WTC11 (cell line): ENCODE data around the gene RTN4RL1. TPM values are rescaled to one million over a fixed set of nuclear protein-coding genes. Genes with fewer than 3 reads are reported as not detected.

ENCODE experiments used
- ATAC-seq: fragments of 200-7000 bp; cut with Tn5 transposase; 2 replicates; pipeline ENCODE4 v1.10.0; 2021; ENCODE audit warnings: mild to moderate bottlenecking, moderate library complexity
- CTCF ChIA-PET: fragments of 300-600 bp; sonication (Branson Sonifier 250); formaldehyde crosslinking; loops from one replicate; lab custom pipeline; 2021; ENCODE audit warnings: antibody characterized with exemption; lab: Charles Lee
- POLR2A ChIA-PET: fragments of 350-600 bp; sonication (Branson Sonifier 250); formaldehyde crosslinking; loops from one replicate; lab custom pipeline; 2021; ENCODE audit warnings: antibody characterized with exemption; lab: Charles Lee
- DNase-seq: peaks from one replicate; pipeline ENCODE4 v3.0.0; 2021; ENCODE audit warnings: low spot score
- H3K27ac Mint-ChIP-seq: 2 replicates; pipeline ENCODE4 v1.8.0; 2021; ENCODE audit warnings: mixed read lengths
- H3K27me3 Mint-ChIP-seq: 2 replicates; pipeline ENCODE4 v1.8.0; 2021; ENCODE audit warnings: low read depth, mild to moderate bottlenecking, moderate library complexity, mixed read lengths
- H3K36me3 Mint-ChIP-seq: 2 replicates; pipeline ENCODE4 v1.8.0; 2021; ENCODE audit warnings: mixed read lengths
- H3K4me1 Mint-ChIP-seq: 2 replicates; pipeline ENCODE4 v1.8.0; 2022; ENCODE audit warnings: mixed read lengths
- H3K4me3 Mint-ChIP-seq: 2 replicates; pipeline ENCODE4 v1.8.0; 2021; ENCODE audit warnings: mild to moderate bottlenecking, moderate library complexity, mixed read lengths
- H3K9me3 Mint-ChIP-seq: 2 replicates; pipeline ENCODE4 v1.8.0; 2021; ENCODE audit warnings: mixed read lengths
- E2F5 ChIP-seq: sonication (generic); formaldehyde crosslinking; IDR thresholded peaks from 2 replicates; pipeline ENCODE4 v1.8.1; 2022; ENCODE audit warnings: mild to moderate bottlenecking, moderate library complexity, missing genetic modification reagents
- ELF4 ChIP-seq: sonication (generic); formaldehyde crosslinking; IDR thresholded peaks from 2 replicates; pipeline ENCODE4 v1.8.1; 2022; ENCODE audit warnings: low read depth, mild to moderate bottlenecking, moderate library complexity, missing genetic modification reagents
- ESRRA ChIP-seq: sonication (generic); formaldehyde crosslinking; IDR thresholded peaks from 2 replicates; pipeline ENCODE4 v1.8.1; 2022; ENCODE audit warnings: mild to moderate bottlenecking, missing genetic modification reagents, borderline replicate concordance
- ETV6 ChIP-seq: sonication (generic); formaldehyde crosslinking; IDR thresholded peaks from 2 replicates; pipeline ENCODE4 v1.8.1; 2022; ENCODE audit warnings: mild to moderate bottlenecking, missing genetic modification reagents
- FOXP1 ChIP-seq: sonication (generic); formaldehyde crosslinking; IDR thresholded peaks from 2 replicates; pipeline ENCODE4 v1.8.0; 2022; ENCODE audit warnings: missing genetic modification reagents, mild to moderate bottlenecking, moderate library complexity, borderline replicate concordance
- FOXP4 ChIP-seq: sonication (generic); formaldehyde crosslinking; IDR thresholded peaks from 2 replicates; pipeline ENCODE4 v1.8.0; 2022; ENCODE audit warnings: mild to moderate bottlenecking, missing genetic modification reagents
- GABPB1 ChIP-seq: sonication (generic); formaldehyde crosslinking; IDR thresholded peaks from 2 replicates; pipeline ENCODE4 v1.8.1; 2023; ENCODE audit warnings: mild to moderate bottlenecking, missing genetic modification reagents
- JAZF1 ChIP-seq: fragments of 250-450 bp; sonication (Bioruptor Pico); IDR thresholded peaks from 2 replicates; pipeline ENCODE4 v1.9.0; 2021; ENCODE audit warnings: moderate library complexity, mild to moderate bottlenecking, inconsistent platforms
- MXD4 ChIP-seq: fragments of 250-450 bp; sonication (Bioruptor Pico); IDR thresholded peaks from 2 replicates; pipeline ENCODE4 v1.8.0; 2021; ENCODE audit warnings: mild to moderate bottlenecking, moderate library complexity, borderline replicate concordance
- MYBL2 ChIP-seq: sonication (generic); formaldehyde crosslinking; IDR thresholded peaks from 2 replicates; pipeline ENCODE4 v1.8.1; 2023; ENCODE audit warnings: mild to moderate bottlenecking, moderate library complexity, missing genetic modification reagents
- NR3C1 ChIP-seq: sonication (generic); formaldehyde crosslinking; conservative IDR thresholded peaks from 2 replicates; pipeline ENCODE4 v1.8.1; 2023; ENCODE audit warnings: low read depth, mild to moderate bottlenecking, missing genetic modification reagents
- SOX15 ChIP-seq: fragments of 250-450 bp; sonication (Bioruptor Pico); IDR thresholded peaks from 2 replicates; pipeline ENCODE4 v1.9.0; 2021; ENCODE audit warnings: mild to moderate bottlenecking
- TP53 ChIP-seq: sonication (generic); formaldehyde crosslinking; IDR thresholded peaks from 2 replicates; pipeline ENCODE4 v1.8.1; 2023; ENCODE audit warnings: mild to moderate bottlenecking, missing genetic modification reagents
- USF2 ChIP-seq: sonication (generic); formaldehyde crosslinking; IDR thresholded peaks from 2 replicates; pipeline ENCODE4 v1.8.1; 2023; ENCODE audit warnings: mild to moderate bottlenecking, missing genetic modification reagents, moderate library complexity
- ZBTB21 ChIP-seq: sonication (generic); formaldehyde crosslinking; IDR thresholded peaks from 2 replicates; pipeline ENCODE4 v1.8.1; 2023; ENCODE audit warnings: mild to moderate bottlenecking, missing genetic modification reagents, borderline replicate concordance
- ZBTB43 ChIP-seq: sonication (generic); formaldehyde crosslinking; IDR thresholded peaks from 2 replicates; pipeline ENCODE4 v1.8.1; 2023; ENCODE audit warnings: mild to moderate bottlenecking, missing genetic modification reagents
- ZNF281 ChIP-seq: sonication (generic); formaldehyde crosslinking; IDR thresholded peaks from 2 replicates; pipeline ENCODE4 v1.8.0; 2023; ENCODE audit warnings: mild to moderate bottlenecking, missing genetic modification reagents
- ZNF416 ChIP-seq: fragments of 250-450 bp; sonication (Bioruptor Pico); IDR thresholded peaks from 2 replicates; pipeline ENCODE4 v1.9.0; 2021; ENCODE audit warnings: mild to moderate bottlenecking, inconsistent platforms
- ZSCAN18 ChIP-seq: fragments of 250-450 bp; sonication (Bioruptor Pico); IDR thresholded peaks from 2 replicates; pipeline ENCODE4 v2.1.2; 2022; ENCODE audit warnings: mild to moderate bottlenecking, moderate library complexity
- total RNA-seq: library from RNA; stranded (reverse); gene quantifications from 3 replicates; pipeline ENCODE4 v1.2.3, GENCODE V29; 2021

Gene RTN4RL1
- total RNA-seq, 1 experiment from 2014 or later = 0.72 TPM

GRCh38 chr17:2065949-2066400 is 40.8 kb upstream of the RTN4RL1 start:
- H3K4me3 Mint-ChIP-seq = no peak overlapping the region
- peaks cover 34% of the 10 kb centered on the region for H3K4me1 Mint-ChIP-seq

More at GRCh38 chr17:2065949-2066400, 40.8 kb upstream of the RTN4RL1 start:
- H3K36me3 Mint-ChIP-seq = peaks cover 3% of the 10 kb centered on the region
- POLR2A ChIA-PET = no interaction called here
- ATAC-seq = no peak
- DNase-seq = no peak
- no peaks in the 10 kb centered on the region for H3K9me3 Mint-ChIP-seq
- no peak overlapping the region for H3K27ac Mint-ChIP-seq
- TF ChIP-seq JAZF1 (CRISPR knock-in tag) (no peak), FOXP4 (CRISPR knock-in tag) (no peak), ZBTB43 (CRISPR knock-in tag) (no peak), TP53 (CRISPR knock-in tag) (no peak), ZBTB21 (CRISPR knock-in tag) (no peak), NR3C1 (CRISPR knock-in tag) (no peak), ZNF416 (CRISPR knock-in tag) (no peak), ELF4 (CRISPR knock-in tag) (no peak), SOX15 (CRISPR knock-in tag) (no peak), GABPB1 (CRISPR knock-in tag) (no peak), FOXP1 (CRISPR knock-in tag) (no peak), USF2 (CRISPR knock-in tag) (no peak), MYBL2 (CRISPR knock-in tag) (no peak), ESRRA (CRISPR knock-in tag) (no peak), ETV6 (no peak), E2F5 (no peak), ZNF281 (no peak), ZSCAN18 (CRISPR knock-in tag) (no peak), MXD4 (CRISPR knock-in tag) (no peak)
- CTCF ChIA-PET = interaction anchor here (0.9 to 11.0 kb wide), 11 partner anchors 9 to 282 kb away, joined by 3 to 96 read pairs (median 6); partner anchors contain the start of gene HIC1
- H3K27me3 Mint-ChIP-seq = peaks cover 5% of the 10 kb centered on the region; the same call in 1 of the 2 replicates
